Fibroblast of villous mesenchyme (primary cell): Measurements from ENCODE around the gene BOLA3. TPM values are rescaled to one million over a fixed set of nuclear protein-coding genes. Genes with fewer than 3 reads are reported as not detected.

Experiments
- DNase-seq: peaks from one replicate; pipeline ENCODE4 v3.0.0-alpha.2; 2010; ENCODE audit warnings: low read depth
- H3K4me3 ChIP-seq: 2 replicates; pipeline ENCODE4 v1.5.1; 2011; ENCODE audit warnings: low read depth, mild to moderate bottlenecking, low read length
- total RNA-seq: library from RNA; depleted of rRNA; stranded (reverse); fragments of >200 nt; gene quantifications from 2 replicates; pipeline ENCODE4 v1.2.3, GENCODE V29; 2012
- TF ChIP-seq, protein P1 (sequence below): IDR thresholded peaks from 2 replicates; pipeline ENCODE4 v1.5.1; 2012; ENCODE audit warnings: low read depth, mild to moderate bottlenecking, low read length; ENCODE audit not compliant: insufficient read depth

The BOLA3 gene
- total RNA-seq, 1 donor: 50.1 TPM

DNA sequence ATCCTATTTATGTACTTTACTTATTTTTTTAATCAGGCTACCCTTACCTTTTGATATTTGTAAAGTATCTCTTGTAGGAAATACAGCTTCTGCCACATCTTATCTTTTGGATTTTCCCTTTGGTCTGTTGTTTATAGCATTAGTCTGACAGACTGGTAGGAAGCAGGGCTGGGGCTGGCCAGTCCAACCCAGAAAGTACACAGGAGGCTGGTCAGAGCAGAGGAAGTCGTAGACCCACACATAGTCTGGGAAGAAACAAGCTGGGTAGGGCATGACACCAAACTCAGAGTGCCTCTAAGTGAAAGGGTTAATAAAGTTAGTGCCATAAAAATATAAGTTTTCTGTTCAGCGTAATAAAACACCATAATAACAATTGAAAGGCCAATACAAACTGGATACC lies 51.7 kb downstream of the BOLA3 start:
- H3K4me3 ChIP-seq: no peak overlapping the region

DNA sequence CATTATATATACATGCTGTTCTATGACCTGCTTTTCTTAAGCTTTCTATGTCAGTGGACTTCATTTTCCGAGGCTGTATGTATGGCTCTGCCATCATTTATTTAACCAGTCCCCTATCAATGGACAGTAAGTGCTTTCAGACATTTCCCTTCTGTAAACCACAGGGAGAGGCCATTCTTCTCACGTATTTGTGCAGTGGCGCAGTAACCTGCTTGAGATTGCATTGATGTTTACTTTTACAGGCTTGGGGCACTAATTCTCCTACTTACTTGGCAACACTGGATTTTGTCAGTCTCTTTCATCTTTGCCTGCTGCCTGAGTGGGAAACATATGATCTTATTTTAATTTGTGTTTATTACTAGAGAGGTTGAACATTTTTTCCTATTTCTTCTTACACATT lies 52.1 kb downstream of the BOLA3 start:
- TF ChIP-seq, protein P1, sequence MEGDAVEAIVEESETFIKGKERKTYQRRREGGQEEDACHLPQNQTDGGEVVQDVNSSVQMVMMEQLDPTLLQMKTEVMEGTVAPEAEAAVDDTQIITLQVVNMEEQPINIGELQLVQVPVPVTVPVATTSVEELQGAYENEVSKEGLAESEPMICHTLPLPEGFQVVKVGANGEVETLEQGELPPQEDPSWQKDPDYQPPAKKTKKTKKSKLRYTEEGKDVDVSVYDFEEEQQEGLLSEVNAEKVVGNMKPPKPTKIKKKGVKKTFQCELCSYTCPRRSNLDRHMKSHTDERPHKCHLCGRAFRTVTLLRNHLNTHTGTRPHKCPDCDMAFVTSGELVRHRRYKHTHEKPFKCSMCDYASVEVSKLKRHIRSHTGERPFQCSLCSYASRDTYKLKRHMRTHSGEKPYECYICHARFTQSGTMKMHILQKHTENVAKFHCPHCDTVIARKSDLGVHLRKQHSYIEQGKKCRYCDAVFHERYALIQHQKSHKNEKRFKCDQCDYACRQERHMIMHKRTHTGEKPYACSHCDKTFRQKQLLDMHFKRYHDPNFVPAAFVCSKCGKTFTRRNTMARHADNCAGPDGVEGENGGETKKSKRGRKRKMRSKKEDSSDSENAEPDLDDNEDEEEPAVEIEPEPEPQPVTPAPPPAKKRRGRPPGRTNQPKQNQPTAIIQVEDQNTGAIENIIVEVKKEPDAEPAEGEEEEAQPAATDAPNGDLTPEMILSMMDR: no peak
- DNase-seq: no peak
- H3K4me3 ChIP-seq: no peak overlapping the region

More for the DNA sequence above, 51.7 kb downstream of the BOLA3 start:
- TF ChIP-seq, protein P1: no peak
- no peak for DNase-seq

DNA sequence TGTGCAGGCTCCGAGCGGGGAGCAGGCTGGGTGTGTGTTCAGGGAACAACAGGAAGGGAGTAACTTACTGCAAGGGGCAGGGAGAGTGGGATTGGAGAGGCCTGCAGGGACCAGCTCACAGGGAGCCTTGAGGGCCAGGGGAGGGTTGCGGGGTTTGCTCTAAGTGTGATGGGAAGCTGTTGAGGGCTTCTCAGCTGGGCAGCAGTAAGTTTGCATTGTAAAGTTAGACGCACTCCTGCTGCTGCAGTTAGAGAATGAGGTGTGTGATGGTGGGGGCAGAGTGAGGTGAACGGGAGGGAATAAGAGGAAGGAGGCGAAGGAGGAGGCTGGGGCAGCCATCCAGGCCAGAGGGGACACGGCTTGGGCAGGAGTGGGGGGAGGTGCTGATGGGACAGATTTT lies 53.4 kb downstream of the BOLA3 start:
- DNase-seq: no peak

DNA sequence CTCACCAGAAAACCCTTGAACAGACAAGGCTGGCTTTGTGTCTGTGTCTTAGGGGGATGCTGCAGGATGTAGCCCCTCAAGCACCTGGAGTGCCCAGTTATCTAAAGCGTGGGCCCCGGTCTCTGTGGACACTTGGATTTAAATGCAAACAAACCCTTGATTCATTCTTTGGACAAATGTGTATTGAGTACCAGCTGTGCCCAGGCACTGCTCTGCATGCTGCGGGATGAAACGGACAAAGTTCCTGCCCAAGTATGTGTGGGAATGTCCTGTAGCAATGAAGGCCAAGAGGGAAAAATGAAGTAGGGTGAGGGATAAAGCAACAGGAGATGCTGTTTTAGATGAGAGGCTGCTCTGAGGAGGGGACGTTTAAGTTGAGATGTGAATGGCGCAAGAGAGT lies 53.9 kb downstream of the BOLA3 start:
- H3K4me3 ChIP-seq: no peak overlapping the region
- TF ChIP-seq, protein P1: no peak
- DNase-seq: no peak

More for the DNA sequence above, 53.4 kb downstream of the BOLA3 start:
- H3K4me3 ChIP-seq: no peak overlapping the region
- TF ChIP-seq, protein P1: no peak

DNA sequence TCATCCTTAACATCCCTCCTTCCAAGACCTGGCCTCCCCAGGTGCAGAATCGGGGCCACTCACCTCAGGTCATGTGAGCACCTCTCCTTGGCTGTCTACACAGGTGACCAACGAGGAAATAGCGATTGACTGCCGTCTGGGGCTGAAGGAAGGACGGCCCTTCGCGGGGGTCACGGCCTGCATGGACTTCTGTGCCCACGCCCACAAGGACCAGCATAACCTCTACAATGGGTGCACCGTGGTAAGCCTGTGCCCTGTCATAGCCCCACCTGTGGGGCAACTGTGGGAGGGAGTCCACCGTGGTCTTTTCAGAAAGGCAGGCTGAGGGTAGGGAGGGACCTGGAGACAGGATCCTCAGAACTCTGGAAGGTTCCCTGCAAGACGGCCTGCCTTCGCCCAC lies 54.3 kb downstream of the BOLA3 start:
- no peak overlapping the region for H3K4me3 ChIP-seq
- TF ChIP-seq, protein P1: no peak

DNA sequence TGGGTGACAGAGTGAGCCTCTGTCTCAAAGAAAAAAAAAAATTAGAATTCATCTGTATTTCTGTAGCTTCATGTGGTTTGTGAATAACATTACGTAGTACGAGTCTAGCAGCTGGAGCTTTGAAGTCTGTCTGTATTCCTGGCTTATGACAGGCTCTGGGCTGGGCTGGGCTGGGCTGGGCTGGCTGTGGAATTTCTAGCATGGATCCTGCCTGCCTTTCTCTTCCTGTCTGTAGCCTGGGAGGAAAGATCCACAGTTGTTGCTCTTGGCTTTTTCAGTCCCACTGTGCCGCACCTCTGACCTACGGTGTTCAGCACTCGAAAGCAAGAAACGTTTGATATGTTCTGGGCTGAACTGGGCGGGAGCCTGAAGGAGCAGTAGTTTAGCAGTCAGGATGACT lies 55.4 kb downstream of the BOLA3 start:
- H3K4me3 ChIP-seq: no peak overlapping the region
- TF ChIP-seq, protein P1: no peak
- DNase-seq: no peak

More for the DNA sequence above, 54.3 kb downstream of the BOLA3 start:
- no peak for DNase-seq

DNA sequence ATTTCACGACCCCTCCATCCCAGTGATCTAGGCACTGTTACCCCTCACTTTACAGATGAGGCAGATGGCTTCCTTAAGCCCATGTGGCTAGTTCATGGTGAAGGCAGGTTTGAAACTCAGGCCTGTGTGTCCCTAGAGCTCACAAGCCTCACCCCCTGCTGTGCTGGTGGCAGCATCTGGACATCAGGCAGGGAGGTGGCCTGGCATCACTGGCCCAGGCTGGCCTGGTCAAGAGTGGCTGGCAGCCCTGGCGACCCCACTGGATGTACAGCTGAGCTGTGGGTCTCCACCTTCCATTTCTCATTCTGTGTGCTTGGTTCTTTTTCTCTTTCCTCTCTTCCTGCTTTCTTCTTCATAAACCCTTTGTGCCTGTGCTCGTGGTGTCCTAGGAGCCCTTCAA lies 56.3 kb downstream of the BOLA3 start:
- DNase-seq: no peak
- TF ChIP-seq, protein P1: no peak
- H3K4me3 ChIP-seq: no peak overlapping the region
